ENCODE results near the gene ZNF385D.

GRCh38 chr3:21531909-21532308 lies 219.1 kb downstream of the ZNF385D start:
- no peak for TF ChIP-seq ZNF274 (IDR thresholded peaks at IDR 0.05; ENCODE audit: low read depth, low read length)
- no peak for TF ChIP-seq YY1 (IDR thresholded peaks at IDR 0.05; ENCODE audit: insufficient read depth, insufficient read length)
